Measurements from ENCODE around the gene HDGFL3.

Gene HDGFL3

DNA sequence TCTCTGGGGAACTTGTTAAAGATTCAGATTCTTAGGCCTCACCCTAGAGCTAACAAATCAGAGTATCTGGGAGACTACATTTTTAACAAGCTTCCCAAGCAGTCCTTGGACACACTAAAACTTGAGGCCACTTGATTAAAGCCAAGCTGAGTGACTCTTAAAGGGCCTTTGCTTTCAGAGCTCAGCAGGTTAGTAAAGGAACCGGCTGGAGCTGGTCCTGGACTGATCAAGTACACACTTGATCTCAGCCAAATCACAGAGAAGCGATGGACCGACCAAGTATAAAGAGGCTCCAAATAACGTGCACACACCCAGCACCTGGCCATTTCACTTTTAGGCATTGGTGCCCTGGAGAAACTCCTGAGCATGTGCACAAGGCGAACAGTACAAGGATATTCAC is 113.0 kb downstream of the HDGFL3 start:
- TF ChIP-seq, protein P1, sequence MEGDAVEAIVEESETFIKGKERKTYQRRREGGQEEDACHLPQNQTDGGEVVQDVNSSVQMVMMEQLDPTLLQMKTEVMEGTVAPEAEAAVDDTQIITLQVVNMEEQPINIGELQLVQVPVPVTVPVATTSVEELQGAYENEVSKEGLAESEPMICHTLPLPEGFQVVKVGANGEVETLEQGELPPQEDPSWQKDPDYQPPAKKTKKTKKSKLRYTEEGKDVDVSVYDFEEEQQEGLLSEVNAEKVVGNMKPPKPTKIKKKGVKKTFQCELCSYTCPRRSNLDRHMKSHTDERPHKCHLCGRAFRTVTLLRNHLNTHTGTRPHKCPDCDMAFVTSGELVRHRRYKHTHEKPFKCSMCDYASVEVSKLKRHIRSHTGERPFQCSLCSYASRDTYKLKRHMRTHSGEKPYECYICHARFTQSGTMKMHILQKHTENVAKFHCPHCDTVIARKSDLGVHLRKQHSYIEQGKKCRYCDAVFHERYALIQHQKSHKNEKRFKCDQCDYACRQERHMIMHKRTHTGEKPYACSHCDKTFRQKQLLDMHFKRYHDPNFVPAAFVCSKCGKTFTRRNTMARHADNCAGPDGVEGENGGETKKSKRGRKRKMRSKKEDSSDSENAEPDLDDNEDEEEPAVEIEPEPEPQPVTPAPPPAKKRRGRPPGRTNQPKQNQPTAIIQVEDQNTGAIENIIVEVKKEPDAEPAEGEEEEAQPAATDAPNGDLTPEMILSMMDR (IDR thresholded peaks at IDR 0.05), result no peak

DNA sequence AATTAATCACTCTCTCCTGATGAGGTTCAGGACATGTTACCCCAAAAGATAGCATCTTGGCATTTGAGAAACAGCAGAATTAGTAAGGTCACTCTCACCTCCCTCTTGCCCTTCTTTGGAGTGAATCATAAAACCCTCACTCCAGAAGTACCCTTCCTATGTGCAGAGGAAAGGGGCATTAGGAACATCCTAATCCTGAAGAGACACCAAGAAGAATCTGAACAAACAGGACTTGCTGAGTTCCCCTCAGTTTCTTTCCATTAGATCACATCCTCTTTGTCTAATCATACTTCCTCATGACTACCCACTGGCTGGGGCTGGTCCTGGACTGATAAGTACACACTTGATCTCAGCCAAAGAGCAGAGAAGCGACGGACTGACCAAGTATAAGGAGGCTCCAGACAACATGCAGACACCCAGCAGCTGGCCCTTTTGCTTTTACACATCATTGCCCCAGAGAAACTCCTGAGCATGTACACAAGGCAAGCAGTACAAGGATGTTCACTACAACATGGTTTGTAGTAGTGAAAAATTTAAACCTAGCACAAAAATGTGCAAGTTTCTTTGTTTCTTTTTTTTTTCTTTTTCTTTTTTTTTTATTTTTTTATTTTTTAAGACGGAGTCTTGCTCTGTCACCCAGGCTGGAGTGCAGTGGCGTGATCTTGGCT is 115.2 kb downstream of the HDGFL3 start:
- TF ChIP-seq, protein P1 (IDR thresholded peaks at IDR 0.05), result no peak

DNA sequence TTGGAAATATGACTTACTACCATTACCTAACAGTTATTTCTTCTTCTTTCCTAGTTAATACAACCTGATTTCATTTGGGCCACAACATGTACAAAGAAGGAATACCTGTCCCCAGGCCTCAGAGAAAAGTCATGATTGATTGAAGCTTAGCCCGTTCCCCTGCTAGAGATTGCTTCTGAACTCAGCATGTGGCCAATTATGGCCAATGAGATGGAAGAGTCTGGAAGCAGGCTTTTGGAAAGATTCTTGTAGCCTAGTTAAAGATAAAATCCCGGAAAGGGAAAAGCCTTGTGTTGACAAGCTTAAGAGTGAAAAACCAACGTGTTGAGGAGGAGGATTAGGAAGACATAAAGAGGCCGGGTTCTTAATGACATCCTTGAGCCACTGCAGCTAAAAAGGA is 117.2 kb downstream of the HDGFL3 start:
- TF ChIP-seq, protein P1 (IDR thresholded peaks at IDR 0.05), result no peak

DNA sequence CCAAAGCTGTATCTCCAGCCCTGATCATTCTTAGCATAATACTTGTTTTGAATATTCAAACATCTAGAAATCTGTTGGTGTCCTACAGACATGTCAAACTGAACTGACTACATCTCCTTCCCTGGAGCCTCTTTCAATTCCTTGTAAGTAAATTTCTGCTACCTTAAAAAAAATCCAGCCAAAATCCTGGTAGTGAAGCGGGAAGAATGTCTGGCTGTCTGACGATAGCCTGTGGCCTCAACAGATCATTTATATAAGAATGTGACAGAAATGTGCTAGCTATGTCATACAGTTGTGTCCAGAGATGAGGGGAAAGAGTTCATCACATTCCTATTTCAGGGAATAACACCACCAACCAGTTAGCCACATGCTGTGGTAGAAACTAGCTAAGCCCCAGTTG is 118.7 kb downstream of the HDGFL3 start:
- TF ChIP-seq, protein P1 (IDR thresholded peaks at IDR 0.05), result no peak

DNA sequence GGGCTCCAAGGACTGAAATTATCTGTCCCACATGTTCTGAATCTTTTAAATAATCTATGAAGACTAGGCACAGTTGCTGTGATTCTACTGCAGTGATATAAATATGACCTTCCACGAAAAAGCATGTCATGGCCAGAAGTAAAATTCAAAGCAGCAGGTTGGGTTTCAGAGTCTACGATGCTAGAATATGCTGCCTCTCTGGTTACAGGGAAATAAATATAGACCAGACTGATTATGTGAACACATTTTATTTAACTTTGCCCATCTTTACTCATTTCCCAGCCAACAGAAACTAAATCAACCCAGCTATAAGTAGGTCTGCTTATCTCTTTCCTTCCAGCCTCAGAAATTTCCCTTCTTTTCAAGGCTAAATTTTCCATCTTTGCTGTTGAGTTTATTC is 120.0 kb downstream of the HDGFL3 start:
- TF ChIP-seq, protein P1 (IDR thresholded peaks at IDR 0.05), result no peak

DNA sequence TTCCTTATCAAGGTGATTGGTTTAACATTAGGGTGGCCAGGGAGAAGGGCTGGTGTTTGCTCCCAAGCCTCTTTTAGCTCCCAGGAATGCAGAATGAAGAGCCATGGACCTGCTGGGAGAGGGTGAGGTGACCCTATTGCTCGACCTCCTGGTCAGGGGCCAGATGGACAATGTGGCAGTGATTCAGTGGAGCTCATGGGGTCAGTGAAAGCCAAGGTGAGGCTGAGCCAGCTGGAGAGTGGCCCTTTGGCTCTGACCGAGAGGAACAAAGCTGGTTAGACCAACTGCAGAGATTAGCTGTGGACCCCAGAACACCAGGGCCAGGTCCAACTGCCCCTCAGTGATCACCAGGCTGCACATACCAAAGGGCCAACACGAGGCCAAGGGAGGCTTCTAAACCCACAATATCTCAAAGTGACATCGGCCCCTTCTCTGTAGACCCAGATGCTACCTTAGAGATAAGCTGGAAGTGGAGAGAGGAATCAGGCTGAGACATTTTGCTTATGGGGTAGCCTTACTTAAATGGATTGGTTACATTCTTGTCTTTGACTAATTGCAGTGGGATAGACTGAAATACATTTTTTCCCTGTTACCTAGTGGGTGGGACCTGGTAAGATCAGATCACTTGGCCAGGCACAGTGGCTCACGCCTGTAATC is 124.8 kb downstream of the HDGFL3 start:
- TF ChIP-seq, protein P1 (IDR thresholded peaks at IDR 0.05), result no peak

DNA sequence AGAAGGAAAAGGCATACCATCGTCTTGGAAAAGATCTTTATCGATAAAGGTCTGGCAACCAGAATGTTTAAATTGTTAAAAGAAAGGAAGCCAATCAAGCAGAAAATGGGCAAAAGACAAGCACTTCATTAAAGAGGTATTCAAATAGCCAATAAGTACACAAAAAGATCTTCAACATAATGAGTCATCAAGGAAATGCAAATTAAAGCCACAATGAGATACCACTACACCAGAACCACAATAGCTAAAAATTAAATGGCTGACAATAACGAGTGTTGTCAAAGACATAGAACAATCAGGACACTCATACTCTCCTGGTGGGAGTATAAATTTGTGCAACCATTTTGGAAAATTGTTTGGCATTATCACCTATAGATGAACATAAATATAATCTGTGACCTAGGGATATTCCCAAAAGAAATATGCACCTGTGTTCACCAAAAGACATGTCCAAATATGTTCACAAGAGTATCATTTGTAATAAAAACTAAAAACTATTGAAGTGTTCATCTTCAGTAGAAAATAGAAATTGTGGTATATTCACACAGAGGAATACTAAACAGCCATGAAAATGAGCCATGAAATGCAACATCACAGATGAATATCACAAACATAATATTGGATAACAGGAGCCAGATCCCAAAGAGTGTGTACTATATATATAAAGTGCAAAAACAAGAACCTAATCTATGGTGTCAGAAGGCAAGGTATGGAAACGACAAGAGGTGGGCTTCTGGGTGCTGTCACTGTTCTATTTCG is 126.2 kb downstream of the HDGFL3 start:
- TF ChIP-seq, protein P1 (IDR thresholded peaks at IDR 0.05), result no peak

All from LNCAP (cell line).